IMR-90 (cell line): ENCODE results near the gene CPNE2. TPM values are rescaled to one million over a fixed set of nuclear protein-coding genes. Genes with fewer than 3 reads are reported as not detected.

Experiments used
- ATAC-seq: fragments of 200-7000 bp; cut with Tn5 transposase; 2 replicates; pipeline ENCODE4 v1.9.1; 2020; ENCODE audit warnings: low read depth, mild to moderate bottlenecking, moderate library complexity
- BruUV-seq: library from RNA; stranded (reverse); fragments of 400-500 nt; replicated peaks from 2 replicates; lab custom pipeline; 2021; lab: Mats Ljungman, UMichigan
- CTCF ChIA-PET: fragments of 300-600 bp; formaldehyde crosslinking; extraction: SDS; loops from one replicate; lab custom pipeline; 2021; ENCODE audit warnings: antibody characterized with exemption; lab: Yijun Ruan, JAX
- POLR2A ChIA-PET: fragments of 300-600 bp; sonication (Branson Sonifier 250); formaldehyde crosslinking; loops from one replicate; lab custom pipeline; 2022; ENCODE audit warnings: antibody characterized with exemption; ENCODE audit not compliant: unreplicated experiment; lab: Charles Lee
- DNase-seq: peaks from one replicate; pipeline ENCODE4 v3.0.0; 2013
- H2AFZ ChIP-seq: replicated peaks from 2 replicates; pipeline ENCODE3; 2013; ENCODE audit warnings: low read length, mild to moderate bottlenecking; ENCODE audit not compliant: poor library complexity
- H2AK5ac ChIP-seq: 2 replicates; pipeline ENCODE4 v1.6.1; 2013; ENCODE audit warnings: low read depth, low read length, inconsistent platforms
- H2AK9ac ChIP-seq: replicated peaks from 2 replicates; pipeline ENCODE3; 2013; ENCODE audit warnings: mild to moderate bottlenecking, low read depth, low read length, moderate library complexity; ENCODE audit not compliant: poor library complexity
- H2BK120ac ChIP-seq: 2 replicates; pipeline ENCODE4 v1.6.1; 2013; ENCODE audit warnings: low read depth, low read length, inconsistent platforms
- H2BK15ac ChIP-seq: 3 replicates; pipeline ENCODE4 v1.6.1; 2013; ENCODE audit warnings: low read depth, low read length, inconsistent platforms
- H2BK20ac ChIP-seq: 2 replicates; pipeline ENCODE4 v1.6.1; 2013; ENCODE audit warnings: low read depth, mild to moderate bottlenecking, inconsistent platforms, low read length, moderate library complexity
- H2BK5ac ChIP-seq: 2 replicates; pipeline ENCODE4 v1.6.1; 2013; ENCODE audit warnings: mild to moderate bottlenecking, low read depth, low read length, inconsistent platforms; ENCODE audit not compliant: poor library complexity, severe bottlenecking
- H3K14ac ChIP-seq: replicated peaks from 2 replicates; pipeline ENCODE4 v1.6.1; 2013; ENCODE audit warnings: low read depth, low read length, inconsistent platforms
- H3K18ac ChIP-seq: 2 replicates; pipeline ENCODE4 v1.6.1; 2013; ENCODE audit warnings: low read depth, low read length, control low read depth
- H3K23ac ChIP-seq: 2 replicates; pipeline ENCODE4 v1.6.1; 2013; ENCODE audit warnings: low read depth, low read length, inconsistent platforms
- H3K27ac ChIP-seq: 2 replicates; pipeline ENCODE4 v1.5.1; 2013; ENCODE audit warnings: mild to moderate bottlenecking, control low read depth, low read length; ENCODE audit not compliant: insufficient read depth
- H3K27me3 ChIP-seq: 2 replicates; pipeline ENCODE4 v1.6.1; 2013; ENCODE audit warnings: low read length; ENCODE audit not compliant: control insufficient read depth, insufficient read depth
- H3K36me3 ChIP-seq: 2 replicates; pipeline ENCODE4 v1.6.1; 2013; ENCODE audit warnings: low read length, mixed read lengths; ENCODE audit not compliant: control insufficient read depth, insufficient read depth
- H3K4ac ChIP-seq: 2 replicates; pipeline ENCODE4 v1.6.1; 2013; ENCODE audit warnings: low read depth, low read length, inconsistent platforms
- H3K4me1 ChIP-seq: 2 replicates; pipeline ENCODE4 v1.6.1; 2013; ENCODE audit warnings: low read length, mixed read lengths; ENCODE audit not compliant: control insufficient read depth, insufficient read depth
- H3K4me2 ChIP-seq: 2 replicates; pipeline ENCODE4 v1.6.1; 2013; ENCODE audit warnings: low read depth, mild to moderate bottlenecking, control low read depth, low read length, moderate library complexity
- H3K4me3 ChIP-seq: 2 replicates; pipeline ENCODE4 v1.5.1; 2013; ENCODE audit warnings: low read depth, mild to moderate bottlenecking, control low read depth, low read length, moderate library complexity; ENCODE audit not compliant: insufficient read depth
- H3K56ac ChIP-seq: 2 replicates; pipeline ENCODE4 v1.6.1; 2013; ENCODE audit warnings: low read length, inconsistent platforms; ENCODE audit not compliant: insufficient read depth; ENCODE audit errors: extremely low read depth
- H3K79me1 ChIP-seq, 2 experiments: 2 replicates each; pipeline ENCODE4 v1.6.1; 2013; ENCODE audit warnings: low read length in 2 of 2, inconsistent platforms in 1 of 2, low read depth in 1 of 2
- H3K9ac ChIP-seq: 2 replicates; pipeline ENCODE4 v1.6.1; 2013; ENCODE audit warnings: low read depth, low read length, control low read depth
- H3K9me1 ChIP-seq: 2 replicates; pipeline ENCODE4 v1.6.1; 2013; ENCODE audit warnings: low read length, inconsistent platforms; ENCODE audit not compliant: insufficient read depth
- H3K9me3 ChIP-seq: 2 replicates; pipeline ENCODE4 v1.6.1; 2013; ENCODE audit warnings: low read length; ENCODE audit not compliant: control insufficient read depth, insufficient read depth
- H4K20me1 ChIP-seq: 2 replicates; pipeline ENCODE4 v1.6.1; 2013; ENCODE audit warnings: low read length, inconsistent platforms; ENCODE audit not compliant: insufficient read depth
- H4K5ac ChIP-seq: 2 replicates; pipeline ENCODE4 v1.6.1; 2013; ENCODE audit warnings: mild to moderate bottlenecking, low read depth, low read length, control low read depth
- H4K8ac ChIP-seq, 2 experiments: 2 replicates each; pipeline ENCODE4 v1.6.1; 2013; ENCODE audit warnings: low read depth in 2 of 2, low read length in 2 of 2, control low read depth in 1 of 2, inconsistent platforms in 1 of 2
- H4K91ac ChIP-seq: 2 replicates; pipeline ENCODE4 v1.6.1; 2013; ENCODE audit warnings: low read depth, low read length, inconsistent platforms; ENCODE audit not compliant: insufficient read depth
- BHLHE40 ChIP-seq: fragments of 150-350 bp; IDR thresholded peaks from 2 replicates; pipeline ENCODE4 v1.6.1; 2016; ENCODE audit warnings: mild to moderate bottlenecking, low read depth, low read length
- CEBPB ChIP-seq: IDR thresholded peaks from 2 replicates; pipeline ENCODE4 v1.6.1; 2012; ENCODE audit warnings: low read depth, low read length, improper control_type of control experiment
- CHD1 ChIP-seq: IDR thresholded peaks from 2 replicates; pipeline ENCODE4 v1.6.1; 2012; ENCODE audit warnings: low read depth, low read length, improper control_type of control experiment
- CTCF ChIP-seq: conservative IDR thresholded peaks from 2 replicates; pipeline ENCODE4 v1.5.1; 2012; ENCODE audit warnings: mild to moderate bottlenecking, low read depth, low read length, improper control_type of control experiment
- ELK1 ChIP-seq: fragments of 150-350 bp; IDR thresholded peaks from 2 replicates; pipeline ENCODE4 v1.6.1; 2016; ENCODE audit warnings: low read depth, mild to moderate bottlenecking, low read length, moderate library complexity, borderline replicate concordance
- FOS ChIP-seq: fragments of 150-350 bp; IDR thresholded peaks from 2 replicates; pipeline ENCODE4 v1.6.1; 2016; ENCODE audit warnings: low read depth, low read length
- MAFK ChIP-seq: IDR thresholded peaks from 2 replicates; pipeline ENCODE4 v1.6.1; 2012; ENCODE audit warnings: low read depth, low read length, improper control_type of control experiment
- MAZ ChIP-seq: IDR thresholded peaks from 2 replicates; pipeline ENCODE4 v1.6.1; 2012; ENCODE audit warnings: low read depth, mild to moderate bottlenecking, low read length, improper control_type of control experiment, moderate library complexity, borderline replicate concordance
- MXI1 ChIP-seq: IDR thresholded peaks from 2 replicates; pipeline ENCODE4 v1.6.1; 2012; ENCODE audit warnings: low read depth, mild to moderate bottlenecking, low read length, moderate library complexity, borderline replicate concordance
- NFE2L2 ChIP-seq: fragments of 150-350 bp; IDR thresholded peaks from 2 replicates; pipeline ENCODE4 v1.6.1; 2016; ENCODE audit warnings: low read depth, mild to moderate bottlenecking, low read length
- POLR2A ChIP-seq: IDR thresholded peaks from 2 replicates; pipeline ENCODE4 v1.6.1; 2012; ENCODE audit warnings: mild to moderate bottlenecking, low read depth, low read length
- RAD21 ChIP-seq: IDR thresholded peaks from 2 replicates; pipeline ENCODE4 v1.6.1; 2012; ENCODE audit warnings: low read length, improper control_type of control experiment
- RCOR1 ChIP-seq: IDR thresholded peaks from 2 replicates; pipeline ENCODE4 v1.6.1; 2012; ENCODE audit warnings: mild to moderate bottlenecking, low read length, improper control_type of control experiment; ENCODE audit not compliant: insufficient replicate concordance
- RFX5 ChIP-seq: IDR thresholded peaks from 2 replicates; pipeline ENCODE4 v1.8.0; 2012; ENCODE audit warnings: low read depth, mild to moderate bottlenecking, low read length, moderate library complexity
- SMC3 ChIP-seq: fragments of 150-350 bp; IDR thresholded peaks from 2 replicates; pipeline ENCODE4 v1.6.1; 2016; ENCODE audit warnings: low read depth, mild to moderate bottlenecking, antibody characterized with exemption, low read length, moderate library complexity
- USF2 ChIP-seq: fragments of 150-350 bp; IDR thresholded peaks from 2 replicates; pipeline ENCODE4 v1.6.1; 2017; ENCODE audit warnings: mild to moderate bottlenecking, antibody characterized with exemption, low read length, low read depth
- WGBS, 2 experiments: methylation state at CpG; one replicate each; pipeline versions ENCODE4 v1.1.5 to v1.1.7; 2013; ENCODE audit warnings: missing lambda C conversion rate in 2 of 2; ENCODE audit not compliant: insufficient read length in 1 of 2; ENCODE audit errors: extremely low coverage in 2 of 2; 5-methylcytosine and 5-hydroxymethylcytosine counted together
- dilution Hi-C: fragments of 300-500 bp; cut with HindIII; formaldehyde crosslinking; loops from one replicate; pipeline ENCODE4 v1.14.3; 2018; ENCODE audit warnings: low sequenced_read_pairs; ENCODE audit not compliant: unreplicated experiment
- in situ Hi-C: fragments of 300-500 bp; cut with MboI; formaldehyde crosslinking; loops from 3 replicates; pipeline ENCODE4 v1.14.3; 2019; ENCODE audit warnings: low sequenced_read_pairs, inconsistent platforms, mixed read lengths
- intact Hi-C: fragments of 100-400 bp; cut with micrococcal nuclease; formaldehyde crosslinking; loops from 2 replicates; pipeline ENCODE4 v1.10.0; 2022
- polyA plus RNA-seq, 3 experiments: library from polyadenylated mRNA; depleted of rRNA; stranded (reverse); fragments of >200 nt; gene quantifications; 2 replicates each; pipeline ENCODE4 v1.2.3, GENCODE V29; 2012; ENCODE audit warnings: low replicate concordance in 1 of 3
- total RNA-seq: library from RNA; depleted of rRNA; stranded (reverse); fragments of >200 nt; gene quantifications from 2 replicates; pipeline ENCODE4 v1.2.3, GENCODE V29; 2012

Gene CPNE2
- total and polyA plus RNA-seq, 2 of the 4 experiments (the other 2 are of a cell fraction): 15.4 to 48.0 TPM

- Histone ChIP-seq H3K27me3 (no peaks in the 10 kb centered on the region), H2BK20ac (no peak overlapping the region), H4K8ac (no peak overlapping the region), H3K14ac (no peak overlapping the region), H3K4me1 (peaks cover 3% of the 10 kb centered on the region), H4K5ac (no peak overlapping the region), H3K27ac (no peak overlapping the region), H3K18ac (no peak overlapping the region), H2BK120ac (no peak overlapping the region), H3K4me2 (no peak overlapping the region), H2BK15ac (no peak overlapping the region), H3K23ac (no peak overlapping the region), H4K20me1 (no peaks in the 10 kb centered on the region), H3K56ac (no peak overlapping the region), H3K9ac (no peak overlapping the region), H3K36me3 (peaks cover 23% of the 10 kb centered on the region; the same call in 1 of the 2 replicates), H3K9me1 (peaks cover 3% of the 10 kb centered on the region; the same call in 1 of the 2 replicates), H2AK5ac (no peak overlapping the region), H4K91ac (no peak overlapping the region), H2AK9ac (peak overlapping the region; percentile 68), H3K79me1 (no peaks in the 10 kb centered on the region), H2BK5ac (no peak overlapping the region), H2AFZ (no peak overlapping the region), H3K4ac (no peak overlapping the region), H3K9me3 (no peaks in the 10 kb centered on the region), H3K4me3 (no peak overlapping the region)
- CTCF ChIA-PET: no interaction called here
- ATAC-seq: no peak
- POLR2A ChIA-PET: no interaction called here
- no peak for DNase-seq
- dilution Hi-C loops (no loop called here), in situ Hi-C loops (no loop called here), intact Hi-C loops (no loop called here)
- no TSS peak for BruUV-seq
- 73% methylated on average over 3 of the region's 9 CpGs; no CpG with 5 or more reads in 1 of the 2 experiments for WGBS, 2 experiments
- TF ChIP-seq MAFK (no peak), RCOR1 (no peak), POLR2A (no peak), FOS (no peak), CHD1 (no peak), CTCF (no peak), MAZ (no peak), CEBPB (no peak), USF2 (no peak), SMC3 (no peak), ELK1 (no peak), NFE2L2 (no peak), RAD21 (no peak), MXI1 (no peak), BHLHE40 (no peak), RFX5 (no peak)
Measured at GRCh38 chr16:57058291-57058861, 34.0 kb upstream of the CPNE2 start.
